ENCODE measurements around the gene CRYBG1. TPM values are rescaled to one million over a fixed set of nuclear protein-coding genes. Genes with fewer than 3 reads are reported as not detected.

CRYBG1 gene
- total RNA-seq, 1 donor: 11.9 TPM

GRCh38 chr6:106534564-106534982 lies 174.1 kb downstream of the CRYBG1 start:
- H2AFZ ChIP-seq (ENCODE audit: low read length): no peak overlapping the region
- no peak overlapping the region for H3K27ac ChIP-seq (ENCODE audit: low read depth, low read length)

GRCh38 chr6:106535012-106535411 lies 174.5 kb downstream of the CRYBG1 start:
- no peak overlapping the region for H2AFZ ChIP-seq (ENCODE audit: low read length)
- no peak for DNase-seq (ENCODE audit: insufficient read length, low spot score, missing footprints)
- H3K4me3 ChIP-seq (ENCODE audit: insufficient read depth, low read length): no peak overlapping the region
- H3K27me3 ChIP-seq (ENCODE audit: insufficient read depth, low read length): no peaks in the 10 kb centered on the region
- H3K79me2 ChIP-seq (ENCODE audit: insufficient read depth, low read length): no peaks in the 10 kb centered on the region
- H3K4me2 ChIP-seq (ENCODE audit: insufficient read depth, low read length): no peak overlapping the region
- H3K36me3 ChIP-seq (ENCODE audit: insufficient read depth, low read length): no peaks in the 10 kb centered on the region
- peaks cover 7% of the 10 kb centered on the region for H3K4me1 ChIP-seq (ENCODE audit: insufficient read depth, low read length)
- no peak overlapping the region for H3K27ac ChIP-seq (ENCODE audit: low read depth, low read length)
- no peaks in the 10 kb centered on the region for H4K20me1 ChIP-seq (ENCODE audit: insufficient read depth, low read length)
- H3K9me3 ChIP-seq (ENCODE audit: low read depth, low read length): no peaks in the 10 kb centered on the region
- TF ChIP-seq, protein P1, sequence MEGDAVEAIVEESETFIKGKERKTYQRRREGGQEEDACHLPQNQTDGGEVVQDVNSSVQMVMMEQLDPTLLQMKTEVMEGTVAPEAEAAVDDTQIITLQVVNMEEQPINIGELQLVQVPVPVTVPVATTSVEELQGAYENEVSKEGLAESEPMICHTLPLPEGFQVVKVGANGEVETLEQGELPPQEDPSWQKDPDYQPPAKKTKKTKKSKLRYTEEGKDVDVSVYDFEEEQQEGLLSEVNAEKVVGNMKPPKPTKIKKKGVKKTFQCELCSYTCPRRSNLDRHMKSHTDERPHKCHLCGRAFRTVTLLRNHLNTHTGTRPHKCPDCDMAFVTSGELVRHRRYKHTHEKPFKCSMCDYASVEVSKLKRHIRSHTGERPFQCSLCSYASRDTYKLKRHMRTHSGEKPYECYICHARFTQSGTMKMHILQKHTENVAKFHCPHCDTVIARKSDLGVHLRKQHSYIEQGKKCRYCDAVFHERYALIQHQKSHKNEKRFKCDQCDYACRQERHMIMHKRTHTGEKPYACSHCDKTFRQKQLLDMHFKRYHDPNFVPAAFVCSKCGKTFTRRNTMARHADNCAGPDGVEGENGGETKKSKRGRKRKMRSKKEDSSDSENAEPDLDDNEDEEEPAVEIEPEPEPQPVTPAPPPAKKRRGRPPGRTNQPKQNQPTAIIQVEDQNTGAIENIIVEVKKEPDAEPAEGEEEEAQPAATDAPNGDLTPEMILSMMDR (IDR thresholded peaks at IDR 0.05; ENCODE audit: extremely low read depth, low read depth, low read length): no peak

More at GRCh38 chr6:106534564-106534982, 174.1 kb downstream of the CRYBG1 start:
- no peak overlapping the region for H3K4me3 ChIP-seq (ENCODE audit: insufficient read depth, low read length)
- TF ChIP-seq, protein P1 (IDR thresholded peaks at IDR 0.05; ENCODE audit: extremely low read depth, low read depth, low read length): no peak
- peaks cover 11% of the 10 kb centered on the region for H3K4me1 ChIP-seq (ENCODE audit: insufficient read depth, low read length)
- H3K9me3 ChIP-seq (ENCODE audit: low read depth, low read length): no peaks in the 10 kb centered on the region
- no peak for DNase-seq (ENCODE audit: insufficient read length, low spot score, missing footprints)
- H3K27me3 ChIP-seq (ENCODE audit: insufficient read depth, low read length): no peaks in the 10 kb centered on the region
- H3K36me3 ChIP-seq (ENCODE audit: insufficient read depth, low read length): no peaks in the 10 kb centered on the region
- H4K20me1 ChIP-seq (ENCODE audit: insufficient read depth, low read length): no peaks in the 10 kb centered on the region
- H3K4me2 ChIP-seq (ENCODE audit: insufficient read depth, low read length): no peak overlapping the region
- no peaks in the 10 kb centered on the region for H3K79me2 ChIP-seq (ENCODE audit: insufficient read depth, low read length)

DNA sequence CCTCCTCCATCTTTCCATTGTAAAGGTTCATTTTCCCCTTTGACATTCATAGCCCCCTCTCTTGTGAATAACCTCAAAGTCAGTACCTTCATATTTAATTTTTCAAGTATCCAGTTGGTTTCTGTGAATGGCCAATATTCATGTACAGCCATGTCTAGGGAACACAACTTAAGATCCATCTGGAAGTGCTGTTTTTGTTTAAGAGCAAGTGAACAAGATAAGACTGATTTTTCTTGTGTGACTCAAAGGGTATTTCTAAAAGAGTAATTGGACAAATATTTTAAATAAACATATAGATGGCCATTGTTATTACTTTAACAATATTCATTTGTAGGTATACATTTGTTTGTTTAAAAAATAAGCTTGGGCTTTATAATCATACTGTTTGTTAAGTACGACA lies 175.8 kb downstream of the CRYBG1 start:
- H3K36me3 ChIP-seq (ENCODE audit: insufficient read depth, low read length): no peaks in the 10 kb centered on the region
- no peak overlapping the region for H2AFZ ChIP-seq (ENCODE audit: low read length)
- H3K4me3 ChIP-seq (ENCODE audit: insufficient read depth, low read length): no peak overlapping the region
- no peaks in the 10 kb centered on the region for H4K20me1 ChIP-seq (ENCODE audit: insufficient read depth, low read length)
- TF ChIP-seq, protein P1 (IDR thresholded peaks at IDR 0.05; ENCODE audit: extremely low read depth, low read depth, low read length): no peak
- no peaks in the 10 kb centered on the region for H3K9me3 ChIP-seq (ENCODE audit: low read depth, low read length)
- H3K4me2 ChIP-seq (ENCODE audit: insufficient read depth, low read length): no peak overlapping the region
- DNase-seq (ENCODE audit: insufficient read length, low spot score, missing footprints): no peak
- no peaks in the 10 kb centered on the region for H3K79me2 ChIP-seq (ENCODE audit: insufficient read depth, low read length)
- no peaks in the 10 kb centered on the region for H3K27me3 ChIP-seq (ENCODE audit: insufficient read depth, low read length)
- no peaks in the 10 kb centered on the region for H3K4me1 ChIP-seq (ENCODE audit: insufficient read depth, low read length)
- H3K27ac ChIP-seq (ENCODE audit: low read depth, low read length): no peak overlapping the region

DNA sequence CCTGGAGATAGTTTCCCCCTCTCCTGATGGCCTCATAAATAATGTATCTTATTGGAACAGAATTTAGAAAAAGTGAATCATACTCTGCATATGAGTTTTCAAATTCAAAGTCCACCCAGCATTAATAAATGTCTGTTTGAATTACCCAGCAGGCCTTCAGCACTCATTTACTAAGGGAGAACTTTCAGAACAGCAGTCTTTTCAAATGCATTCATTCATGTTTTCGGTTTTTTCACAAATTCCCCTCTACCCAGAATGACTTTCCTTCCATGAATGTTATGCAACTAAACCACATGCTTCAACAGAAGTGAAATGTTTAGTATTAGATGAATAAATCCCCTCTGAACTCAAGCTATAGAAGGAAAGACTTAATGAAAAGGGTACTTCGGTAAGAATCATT lies 176.3 kb downstream of the CRYBG1 start:
- no peak for DNase-seq (ENCODE audit: insufficient read length, low spot score, missing footprints)
- Histone ChIP-seq H3K79me2 (ENCODE audit: insufficient read depth, low read length) (no peaks in the 10 kb centered on the region), H3K4me3 (ENCODE audit: insufficient read depth, low read length) (no peak overlapping the region), H3K9me3 (ENCODE audit: low read depth, low read length) (no peaks in the 10 kb centered on the region), H3K4me1 (ENCODE audit: insufficient read depth, low read length) (no peaks in the 10 kb centered on the region), H3K27ac (ENCODE audit: low read depth, low read length) (no peak overlapping the region), H2AFZ (ENCODE audit: low read length) (no peak overlapping the region), H3K36me3 (ENCODE audit: insufficient read depth, low read length) (no peaks in the 10 kb centered on the region), H3K27me3 (ENCODE audit: insufficient read depth, low read length) (no peaks in the 10 kb centered on the region), H4K20me1 (ENCODE audit: insufficient read depth, low read length) (no peaks in the 10 kb centered on the region), H3K4me2 (ENCODE audit: insufficient read depth, low read length) (no peak overlapping the region)
- TF ChIP-seq, protein P1 (IDR thresholded peaks at IDR 0.05; ENCODE audit: extremely low read depth, low read depth, low read length): no peak
